ENCODE data around the gene RYR2. TPM values are rescaled to one million over a fixed set of nuclear protein-coding genes. Genes with fewer than 3 reads are reported as not detected.

RYR2 gene
- total RNA-seq, 4 donors from 2014 or later = 0.53 to 1.2 (median 0.57) TPM

- no peak for DNase-seq (ENCODE audit: low spot score in 2 of 2)
- Histone ChIP-seq H3K36me3 (no peaks in the 10 kb centered on the region), H3K9me3 (no peaks in the 10 kb centered on the region), H3K4me1 (no peaks in the 10 kb centered on the region), H3K4me3 (no peak overlapping the region), H3K27me3 (no peaks in the 10 kb centered on the region), H3K27ac (no peak overlapping the region)
- 66% methylated on average over 5 of the region's 5 CpGs for WGBS
- TF ChIP-seq CTCF (IDR thresholded peaks at IDR 0.05) (no peak), POLR2AphosphoS5 (IDR thresholded peaks at IDR 0.05) (no peak), EP300 (IDR thresholded peaks at IDR 0.05) (no peak), POLR2A (IDR thresholded peaks at IDR 0.05) (no peak)
These were observed 500.8 kb downstream of the RYR2 start for GRCh38 chr1:237542525-237543418.

- no peak overlapping the region for H3K4me3 ChIP-seq
- WGBS = 93% methylated on average over 1 of the region's 1 CpG
- DNase-seq (ENCODE audit: low spot score in 2 of 2) = no peak
- no peak for TF ChIP-seq POLR2A (IDR thresholded peaks at IDR 0.05)
- TF ChIP-seq POLR2AphosphoS5 (IDR thresholded peaks at IDR 0.05) = no peak
- TF ChIP-seq EP300 (IDR thresholded peaks at IDR 0.05) = no peak
- TF ChIP-seq CTCF (IDR thresholded peaks at IDR 0.05) = no peak
- no peak overlapping the region for H3K27ac ChIP-seq
- no peaks in the 10 kb centered on the region for H3K4me1 ChIP-seq
- H3K9me3 ChIP-seq = no peaks in the 10 kb centered on the region
- H3K36me3 ChIP-seq = no peaks in the 10 kb centered on the region
- H3K27me3 ChIP-seq = no peaks in the 10 kb centered on the region
These were observed 511.1 kb downstream of the RYR2 start for GRCh38 chr1:237553078-237553477.

GRCh38 chr1:237556911-237557310 is 514.9 kb downstream of the RYR2 start:
- no peak for DNase-seq (ENCODE audit: low spot score in 2 of 2)
- Histone ChIP-seq H3K27me3 (no peaks in the 10 kb centered on the region), H3K36me3 (no peaks in the 10 kb centered on the region), H3K4me3 (no peak overlapping the region), H3K27ac (no peak overlapping the region), H3K9me3 (no peaks in the 10 kb centered on the region), H3K4me1 (no peaks in the 10 kb centered on the region)
- TF ChIP-seq CTCF (IDR thresholded peaks at IDR 0.05) (no peak), POLR2A (IDR thresholded peaks at IDR 0.05) (no peak), POLR2AphosphoS5 (IDR thresholded peaks at IDR 0.05) (no peak), EP300 (IDR thresholded peaks at IDR 0.05) (no peak)
- 63% methylated on average over 3 of the region's 3 CpGs for WGBS

GRCh38 chr1:237562242-237562823 is 520.3 kb downstream of the RYR2 start:
- Histone ChIP-seq H3K4me1 (no peaks in the 10 kb centered on the region), H3K27me3 (no peaks in the 10 kb centered on the region), H3K9me3 (no peaks in the 10 kb centered on the region), H3K27ac (no peak overlapping the region), H3K4me3 (no peak overlapping the region), H3K36me3 (no peaks in the 10 kb centered on the region)
- DNase-seq (ENCODE audit: low spot score in 2 of 2) = no peak
- 66% methylated on average over 4 of the region's 4 CpGs for WGBS
- TF ChIP-seq POLR2A (IDR thresholded peaks at IDR 0.05) = no peak
- TF ChIP-seq CTCF (IDR thresholded peaks at IDR 0.05) = peak in 1 of 2 donors; percentile 40

GRCh38 chr1:237565236-237565635 is 523.3 kb downstream of the RYR2 start:
- Histone ChIP-seq H3K27ac (no peak overlapping the region), H3K9me3 (no peaks in the 10 kb centered on the region), H3K36me3 (no peaks in the 10 kb centered on the region), H3K27me3 (no peaks in the 10 kb centered on the region), H3K4me1 (no peaks in the 10 kb centered on the region), H3K4me3 (no peak overlapping the region)
- DNase-seq (ENCODE audit: low spot score in 2 of 2) = no peak
- 52% methylated on average over 7 of the region's 7 CpGs for WGBS
- TF ChIP-seq EP300 (IDR thresholded peaks at IDR 0.05) = no peak
- TF ChIP-seq CTCF (IDR thresholded peaks at IDR 0.05) = no peak
- TF ChIP-seq POLR2A (IDR thresholded peaks at IDR 0.05) = no peak
- no peak for TF ChIP-seq POLR2AphosphoS5 (IDR thresholded peaks at IDR 0.05)

All from suprapubic skin (tissue), 4 donors.